Effector memory CD4-positive, alpha-beta T cell (primary cell): Measurements from ENCODE around the gene PCED1A.
"Not testable (repeated sequence)": the region's sequence is repeated elsewhere in the genome, so short reads cannot be mapped to it uniquely, and the experiment has no call there.

ENCODE experiments used
- DNase-seq, 3 donors: peaks; one replicate each; pipeline ENCODE4 v3.0.0-alpha.2; 2020
- H3K27ac ChIP-seq: 2 replicates; pipeline ENCODE4 v1.7.0; 2013; ENCODE audit warnings: mild to moderate bottlenecking, low read length, moderate library complexity; ENCODE audit not compliant: insufficient read depth, poor library complexity, severe bottlenecking
- H3K27me3 ChIP-seq: replicated peaks from 2 replicates; pipeline ENCODE4 v1.7.0; 2013; ENCODE audit warnings: mild to moderate bottlenecking, low read length; ENCODE audit not compliant: insufficient read depth, control insufficient read depth, poor library complexity, severe bottlenecking
- H3K36me3 ChIP-seq: 2 replicates; pipeline ENCODE4 v1.7.0; 2013; ENCODE audit warnings: mild to moderate bottlenecking, low read length, moderate library complexity; ENCODE audit not compliant: control insufficient read depth, insufficient read depth
- H3K4me1 ChIP-seq: 2 replicates; pipeline ENCODE4 v1.7.0; 2013; ENCODE audit warnings: low read length, mild to moderate bottlenecking; ENCODE audit not compliant: control insufficient read depth, insufficient read depth, poor library complexity, severe bottlenecking
- H3K4me3 ChIP-seq: 2 replicates; pipeline ENCODE4 v1.7.0; 2013; ENCODE audit warnings: low read length, low read depth, mild to moderate bottlenecking; ENCODE audit not compliant: insufficient read depth, poor library complexity, severe bottlenecking
- H3K9me3 ChIP-seq: 2 replicates; pipeline ENCODE4 v1.7.0; 2013; ENCODE audit warnings: mild to moderate bottlenecking, low read length, moderate library complexity; ENCODE audit not compliant: control insufficient read depth

PCED1A gene

DNA sequence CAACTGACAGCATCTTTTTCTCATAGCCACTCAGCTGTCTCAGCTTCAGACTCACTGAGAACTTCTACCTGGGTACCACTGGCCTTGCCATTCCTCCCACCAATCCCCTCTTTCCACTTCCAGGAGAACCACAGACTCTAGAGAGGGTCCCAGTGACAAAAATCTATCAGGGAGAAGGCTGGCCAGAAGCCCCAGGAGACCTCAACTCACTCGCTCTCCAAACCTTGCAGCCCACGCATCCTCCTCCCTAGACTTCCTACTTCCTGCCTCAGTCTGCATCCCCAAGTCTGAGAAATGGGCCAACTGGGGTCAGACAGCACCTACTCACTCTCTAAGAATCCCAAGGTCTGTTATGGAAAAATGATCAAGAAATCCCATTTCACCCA lies 23.1 kb downstream of the PCED1A start:
- Histone ChIP-seq H3K9me3 (no peaks in the 10 kb centered on the region), H3K27me3 (no peaks in the 10 kb centered on the region), H3K27ac (no peak overlapping the region), H3K36me3 (no peaks in the 10 kb centered on the region), H3K4me3 (no peak overlapping the region), H3K4me1 (peaks cover 18% of the 10 kb centered on the region)
- no peak for DNase-seq

DNA sequence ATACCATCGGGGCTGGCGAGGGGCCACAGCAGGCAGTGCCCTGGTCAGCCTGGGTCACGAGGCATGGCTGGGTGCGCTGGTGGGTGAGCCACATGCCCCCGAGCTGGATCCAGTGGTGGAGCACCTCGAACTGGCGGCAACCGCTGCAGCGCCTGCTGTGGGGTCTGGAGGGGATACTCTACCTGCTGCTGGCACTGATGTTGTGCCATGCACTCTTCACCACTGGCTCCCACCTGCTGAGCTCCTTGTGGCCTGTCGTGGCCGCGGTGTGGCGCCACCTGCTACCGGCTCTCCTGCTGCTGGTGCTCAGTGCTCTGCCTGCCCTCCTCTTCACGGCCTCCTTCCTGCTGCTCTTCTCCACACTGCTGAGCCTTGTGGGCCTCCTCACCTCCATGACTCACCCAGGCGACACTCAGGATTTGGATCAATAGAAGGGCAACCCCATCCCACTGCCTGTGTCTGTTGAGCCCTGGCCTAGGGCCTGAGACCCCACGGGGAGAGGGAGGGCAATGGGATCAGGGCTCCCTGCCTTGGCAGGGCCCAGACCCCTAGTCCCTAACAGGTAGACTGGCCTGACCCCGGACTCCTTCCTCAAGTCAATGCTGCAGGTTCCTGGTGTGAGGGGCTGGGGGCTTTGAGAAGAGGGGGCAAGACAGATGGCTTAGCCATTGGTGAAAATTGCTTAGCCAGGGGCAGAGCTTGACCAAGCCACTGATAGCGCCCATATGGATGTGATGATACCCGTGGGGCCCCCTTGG lies 23.7 kb downstream of the PCED1A start:
- H3K4me1 ChIP-seq: peaks cover 14% of the 10 kb centered on the region
- H3K4me3 ChIP-seq: no peak overlapping the region
- H3K36me3 ChIP-seq: no peaks in the 10 kb centered on the region
- H3K9me3 ChIP-seq: no peaks in the 10 kb centered on the region
- no peak for DNase-seq
- H3K27me3 ChIP-seq: no peaks in the 10 kb centered on the region
- no peak overlapping the region for H3K27ac ChIP-seq

DNA sequence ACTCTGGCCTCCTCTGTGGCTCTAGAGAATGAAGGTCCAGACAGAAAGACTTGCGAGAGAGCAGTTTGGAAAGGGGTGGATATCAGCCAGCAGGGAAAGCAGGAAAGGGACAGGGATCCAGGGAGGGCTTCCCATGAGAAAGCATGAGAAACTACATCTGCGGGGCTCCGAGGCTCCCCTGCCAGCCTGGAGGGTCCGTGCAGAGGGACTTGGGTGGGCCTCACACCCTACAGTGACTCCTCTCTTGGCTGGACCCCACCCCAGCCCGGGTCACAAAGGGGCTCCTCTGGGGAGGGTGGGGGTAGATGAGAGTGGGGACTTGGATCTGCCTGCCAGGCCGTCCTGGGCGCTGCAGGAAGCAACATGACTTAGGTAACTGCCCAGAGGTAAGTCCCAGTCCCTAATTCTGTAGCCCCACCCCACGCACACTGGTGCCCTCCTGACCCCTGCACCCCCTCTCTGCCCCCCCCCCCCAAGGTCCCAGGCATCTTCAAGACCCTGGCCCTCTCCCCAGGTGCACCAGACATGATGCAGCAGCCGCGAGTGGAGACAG lies 24.3 kb downstream of the PCED1A start, which contains the start of gene TMEM239:
Gene TMEM239, plus strand, starts transcription at position 335 of the 553 bp plus-strand sequence. Its CDS starts 191 bp downstream, at position 526.
- no peak within 1 kb of the TSS for H3K4me3 ChIP-seq
- no peak within 1 kb of the TSS for H3K27ac ChIP-seq
- no peaks in the 10 kb centered on the region for H3K27me3 ChIP-seq
- no peak for DNase-seq
- peaks cover 8% of the 10 kb centered on the region for H3K4me1 ChIP-seq
- H3K36me3 ChIP-seq: no peaks in the 10 kb centered on the region
- no peaks in the 10 kb centered on the region for H3K9me3 ChIP-seq

DNA sequence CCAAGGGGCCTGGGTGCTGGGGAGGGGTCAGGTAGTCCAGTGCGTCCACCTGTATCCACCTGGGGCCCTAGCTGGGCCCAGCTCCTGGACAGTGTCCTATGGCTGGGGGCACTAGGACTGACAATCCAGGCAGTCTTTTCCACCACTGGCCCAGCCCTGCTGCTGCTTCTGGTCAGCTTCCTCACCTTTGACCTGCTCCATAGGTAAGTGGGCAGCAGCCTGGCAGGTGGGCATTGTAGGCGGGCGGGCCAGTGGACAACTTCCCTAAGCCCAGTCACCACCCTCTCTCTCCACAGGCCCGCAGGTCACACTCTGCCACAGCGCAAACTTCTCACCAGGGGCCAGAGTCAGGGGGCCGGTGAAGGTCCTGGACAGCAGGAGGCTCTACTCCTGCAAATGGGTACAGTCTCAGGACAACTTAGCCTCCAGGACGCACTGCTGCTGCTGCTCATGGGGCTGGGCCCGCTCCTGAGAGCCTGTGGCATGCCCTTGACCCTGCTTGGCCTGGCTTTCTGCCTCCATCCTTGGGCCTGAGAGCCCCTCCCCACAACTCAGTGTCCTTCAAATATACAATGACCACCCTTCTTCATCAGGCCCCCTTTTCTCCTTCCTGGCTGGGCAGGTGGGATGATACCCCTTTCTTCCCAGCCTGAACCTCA lies 25.1 kb downstream of the PCED1A start:
- no peak for DNase-seq
- H3K9me3 ChIP-seq: no peaks in the 10 kb centered on the region
- no peak overlapping the region for H3K4me3 ChIP-seq
- no peaks in the 10 kb centered on the region for H3K36me3 ChIP-seq
- H3K27me3 ChIP-seq: no peaks in the 10 kb centered on the region
- no peak overlapping the region for H3K27ac ChIP-seq
- peaks cover under 1% of the 10 kb centered on the region for H3K4me1 ChIP-seq

DNA sequence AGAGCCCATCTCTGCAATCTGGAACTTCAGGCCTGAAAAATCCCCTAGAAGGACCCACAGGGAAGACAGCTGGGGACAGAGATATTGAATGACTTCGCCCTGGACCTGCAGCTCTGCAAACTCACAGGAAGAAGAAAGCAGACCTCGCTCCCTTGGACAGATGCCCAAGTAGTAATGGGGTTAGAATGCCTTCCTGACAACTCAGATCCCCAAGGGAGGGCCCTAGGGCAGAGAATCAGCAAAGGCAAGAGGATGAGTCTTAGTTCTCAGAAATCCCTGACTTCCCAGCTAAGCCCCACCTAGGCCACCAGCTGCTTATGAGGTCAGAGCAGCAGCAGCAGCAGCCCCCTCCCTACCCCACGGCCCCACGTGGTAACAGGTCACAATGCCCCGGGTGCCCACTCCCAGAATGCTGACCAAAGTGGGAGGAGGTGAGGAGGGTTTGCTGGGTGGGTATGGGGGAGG lies 25.8 kb downstream of the PCED1A start, which contains the start of gene C20orf141:
Gene C20orf141, plus strand, starts transcription at position 401 of the 465 bp plus-strand sequence. CDS start 198 bp downstream, outside the sequence.
- H3K27me3 ChIP-seq: no peaks in the 10 kb centered on the region
- no peak within 1 kb of the TSS for H3K27ac ChIP-seq
- DNase-seq: no peak
- H3K4me1 ChIP-seq: no peaks in the 10 kb centered on the region
- no peak within 1 kb of the TSS for H3K4me3 ChIP-seq
- no peaks in the 10 kb centered on the region for H3K36me3 ChIP-seq
- H3K9me3 ChIP-seq: no peaks in the 10 kb centered on the region

DNA sequence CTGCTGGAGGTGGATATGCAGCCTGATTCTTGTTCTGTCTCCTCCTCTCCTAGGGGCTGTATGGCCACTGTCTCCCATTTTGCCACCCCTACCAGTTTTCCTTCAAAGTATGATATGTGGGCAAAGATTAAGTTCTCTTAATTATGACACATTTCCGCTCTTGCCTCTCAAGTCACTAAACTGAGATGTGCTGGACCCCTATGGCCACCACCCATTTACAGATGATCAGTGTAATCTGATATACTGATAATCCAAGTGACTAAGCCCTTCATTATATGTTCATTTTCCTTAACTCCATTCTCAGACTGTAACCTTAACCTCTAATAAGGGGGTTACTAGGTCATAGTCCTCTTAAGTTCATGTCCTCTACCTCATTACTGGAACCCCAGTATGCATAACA lies 26.4 kb downstream of the PCED1A start:
- Histone ChIP-seq H3K27me3 (no peaks in the 10 kb centered on the region), H3K4me1 (no peaks in the 10 kb centered on the region), H3K4me3 (no peak overlapping the region), H3K27ac (no peak overlapping the region), H3K36me3 (no peaks in the 10 kb centered on the region), H3K9me3 (no peaks in the 10 kb centered on the region)
- DNase-seq: no peak

DNA sequence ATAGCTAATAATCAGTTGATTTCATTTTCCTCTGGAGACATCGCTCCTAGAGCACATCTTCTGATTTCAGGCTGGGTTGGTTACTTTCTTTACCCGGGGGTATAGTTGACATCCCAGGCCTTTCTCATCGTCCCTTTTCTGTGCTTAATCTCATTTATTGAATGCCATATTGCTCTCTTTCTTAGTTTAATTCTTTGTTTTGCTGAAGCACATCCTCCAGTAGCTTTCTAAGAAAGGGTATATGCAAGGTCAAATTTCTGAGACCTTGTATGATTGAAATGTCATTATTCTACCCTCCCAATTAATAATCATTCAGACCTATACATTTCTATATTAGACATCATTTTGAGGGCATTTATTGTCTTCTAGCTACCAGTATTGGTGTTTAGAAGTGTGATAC lies 28.3 kb downstream of the PCED1A start:
- H3K27ac ChIP-seq: no peak overlapping the region
- DNase-seq: no peak
- no peaks in the 10 kb centered on the region for H3K36me3 ChIP-seq
- no peaks in the 10 kb centered on the region for H3K4me1 ChIP-seq
- no peaks in the 10 kb centered on the region for H3K27me3 ChIP-seq
- no peaks in the 10 kb centered on the region for H3K9me3 ChIP-seq
- no peak overlapping the region for H3K4me3 ChIP-seq

DNA sequence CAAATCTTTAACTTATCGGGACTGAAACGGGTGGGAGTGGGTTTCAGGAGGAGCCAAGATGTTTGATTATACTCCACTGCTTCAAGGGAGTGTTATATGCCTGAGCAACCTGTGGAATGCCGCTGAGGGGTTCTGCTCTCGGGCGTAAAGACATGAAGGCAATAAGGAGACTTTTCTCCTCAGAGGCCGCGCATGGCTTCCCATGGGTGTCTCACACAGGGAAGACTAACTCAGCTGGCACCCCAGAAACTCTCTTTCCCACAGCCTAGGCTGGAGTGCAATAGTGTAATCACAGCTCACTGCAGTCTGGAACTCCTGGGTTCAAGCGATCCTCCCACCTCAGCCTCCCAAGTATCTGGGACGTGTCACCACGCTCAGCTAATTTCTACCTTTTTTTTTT lies 30.8 kb downstream of the PCED1A start:
- H3K4me3 ChIP-seq: no peak overlapping the region
- H3K27me3 ChIP-seq: peaks cover 4% of the 10 kb centered on the region
- no peak for DNase-seq
- no peaks in the 10 kb centered on the region for H3K9me3 ChIP-seq
- H3K4me1 ChIP-seq: no peaks in the 10 kb centered on the region
- H3K27ac ChIP-seq: no peak overlapping the region
- no peaks in the 10 kb centered on the region for H3K36me3 ChIP-seq

DNA sequence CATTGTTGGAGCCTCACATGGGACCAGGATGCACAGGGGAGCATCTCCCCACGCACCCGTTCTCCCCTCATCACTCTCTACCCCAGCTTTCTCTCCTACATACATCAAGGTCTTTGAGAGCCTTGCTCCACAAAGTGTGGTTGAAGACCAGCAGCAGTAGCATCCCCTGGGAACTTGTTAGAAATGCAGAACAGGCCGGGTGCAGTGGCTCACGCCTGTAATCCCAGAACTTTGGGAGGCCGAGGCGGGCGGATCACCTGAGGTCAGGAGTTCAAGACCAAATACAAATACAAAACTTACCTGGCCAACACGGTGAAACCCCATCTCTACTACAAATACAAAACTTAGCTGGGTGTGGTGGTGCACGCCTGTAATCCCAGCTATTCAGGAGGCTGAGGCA lies 32.5 kb downstream of the PCED1A start:
- H3K9me3 ChIP-seq, H3K27me3 ChIP-seq, DNase-seq, H3K27ac ChIP-seq, H3K4me3 ChIP-seq, H3K36me3 ChIP-seq, H3K4me1 ChIP-seq: not testable (repeated sequence)

DNA sequence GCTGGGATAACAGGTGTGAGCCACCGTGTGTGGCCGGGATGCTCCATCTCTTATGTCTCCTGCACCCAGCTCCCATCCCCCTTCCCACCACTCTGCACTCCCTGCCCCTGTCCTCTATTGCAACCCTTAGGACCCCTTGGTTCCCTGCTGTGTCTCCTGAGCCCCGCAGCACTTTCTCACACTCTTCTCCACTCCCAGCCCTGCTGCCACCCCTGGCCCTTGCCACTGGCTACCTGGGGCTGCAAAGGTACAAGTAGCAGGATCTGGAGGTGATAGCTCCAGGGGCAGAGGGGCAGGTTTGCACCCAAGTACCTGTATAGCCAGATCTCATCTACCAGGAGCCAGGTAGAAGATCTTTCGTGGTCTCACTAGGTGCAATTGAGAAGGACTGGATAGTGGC lies 33.4 kb downstream of the PCED1A start:
- Histone ChIP-seq H3K9me3 (no peaks in the 10 kb centered on the region), H3K4me1 (no peaks in the 10 kb centered on the region), H3K27ac (no peak overlapping the region), H3K36me3 (no peaks in the 10 kb centered on the region), H3K4me3 (no peak overlapping the region), H3K27me3 (peaks cover 4% of the 10 kb centered on the region)
- DNase-seq: no peak
